ENCODE data around the gene ZNF428. TPM values are rescaled to one million over a fixed set of nuclear protein-coding genes. Genes with fewer than 3 reads are reported as not detected.
A peak's percentile ranks its signal among the peaks of the same experiment; 100 is the strongest.
"Not testable (repeated sequence)": the region's sequence is repeated elsewhere in the genome, so short reads cannot be mapped to it uniquely, and the experiment has no call there.

Gene ZNF428
- total RNA-seq, 1 donor from 2014 or later: 30.2 TPM

DNA sequence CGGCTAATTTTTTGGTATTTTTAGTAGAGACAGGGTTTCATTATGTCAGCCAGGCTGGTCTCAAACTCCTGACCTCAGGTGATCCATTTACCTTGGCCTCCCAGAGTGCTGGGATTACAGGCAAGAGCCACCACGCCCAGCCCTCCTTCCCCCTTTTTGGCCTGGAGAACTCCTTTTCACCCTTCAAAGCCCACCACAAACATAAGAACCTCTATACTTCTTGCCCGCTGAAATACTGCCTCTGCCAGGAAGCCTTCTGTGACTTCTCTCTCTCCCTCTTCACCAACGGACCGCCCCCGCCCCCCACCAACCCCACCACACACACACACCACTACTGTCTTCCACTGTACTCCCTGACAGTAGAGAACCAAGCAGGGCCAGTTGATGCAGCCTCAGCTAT lies 2.5 kb downstream of the ZNF428 start:
- no peak for DNase-seq (ENCODE audit: low spot score)

GRCh38 chr19:43616306-43616705 lies 3.1 kb downstream of the ZNF428 start:
- DNase-seq (ENCODE audit: low spot score): no peak

DNA sequence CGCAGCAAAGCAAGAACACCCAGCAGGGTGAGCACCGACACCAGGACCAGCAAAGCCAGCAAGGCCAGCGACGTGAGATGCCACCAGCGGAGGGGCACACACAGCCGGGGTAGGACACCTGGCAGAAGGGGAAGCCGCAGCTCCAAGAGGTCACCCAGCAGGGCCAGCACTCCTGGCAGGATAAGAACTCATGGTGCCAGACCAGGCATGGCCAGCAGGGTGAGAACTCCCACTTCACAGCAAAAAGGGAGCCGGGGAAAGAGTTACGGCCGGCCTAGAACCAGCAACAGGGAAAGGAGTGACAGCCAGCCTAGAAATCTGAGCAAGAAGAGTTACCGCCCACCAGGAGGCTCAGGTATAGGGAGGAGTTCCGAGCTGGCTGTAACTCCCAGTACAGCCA lies 7.1 kb downstream of the ZNF428 start:
- DNase-seq (ENCODE audit: low spot score): no peak

DNA sequence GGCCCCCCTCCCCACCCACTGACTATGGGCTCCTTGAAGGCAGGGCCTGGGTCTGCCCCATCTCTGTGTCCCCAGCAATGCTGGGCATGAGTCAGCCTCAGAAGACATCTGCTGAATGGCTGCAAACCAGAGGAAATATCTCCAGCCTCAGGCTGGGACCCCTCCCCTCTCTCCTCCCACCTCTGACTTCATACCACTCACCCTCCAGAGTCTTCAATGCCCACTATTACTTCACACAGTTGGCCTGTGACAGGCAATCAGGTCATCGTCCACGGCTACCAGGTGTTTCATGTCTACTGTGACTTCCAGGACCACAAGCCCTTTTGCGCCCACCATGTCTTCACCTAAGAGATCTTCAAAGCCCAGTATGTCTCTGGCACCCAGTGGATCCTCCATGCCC lies 7.6 kb downstream of the ZNF428 start, which contains the start of gene SRRM5:
Gene SRRM5 (plus strand): TSS at position 301 of the 400 bp plus-strand sequence. CDS start 34 bp downstream, at position 335.
- DNase-seq (ENCODE audit: low spot score): no peak

- DNase-seq (ENCODE audit: low spot score): no peak
These were observed 8.9 kb downstream of the ZNF428 start for GRCh38 chr19:43610493-43610892.

GRCh38 chr19:43609872-43610271 lies 9.6 kb downstream of the ZNF428 start:
- DNase-seq (ENCODE audit: low spot score): no peak

DNA sequence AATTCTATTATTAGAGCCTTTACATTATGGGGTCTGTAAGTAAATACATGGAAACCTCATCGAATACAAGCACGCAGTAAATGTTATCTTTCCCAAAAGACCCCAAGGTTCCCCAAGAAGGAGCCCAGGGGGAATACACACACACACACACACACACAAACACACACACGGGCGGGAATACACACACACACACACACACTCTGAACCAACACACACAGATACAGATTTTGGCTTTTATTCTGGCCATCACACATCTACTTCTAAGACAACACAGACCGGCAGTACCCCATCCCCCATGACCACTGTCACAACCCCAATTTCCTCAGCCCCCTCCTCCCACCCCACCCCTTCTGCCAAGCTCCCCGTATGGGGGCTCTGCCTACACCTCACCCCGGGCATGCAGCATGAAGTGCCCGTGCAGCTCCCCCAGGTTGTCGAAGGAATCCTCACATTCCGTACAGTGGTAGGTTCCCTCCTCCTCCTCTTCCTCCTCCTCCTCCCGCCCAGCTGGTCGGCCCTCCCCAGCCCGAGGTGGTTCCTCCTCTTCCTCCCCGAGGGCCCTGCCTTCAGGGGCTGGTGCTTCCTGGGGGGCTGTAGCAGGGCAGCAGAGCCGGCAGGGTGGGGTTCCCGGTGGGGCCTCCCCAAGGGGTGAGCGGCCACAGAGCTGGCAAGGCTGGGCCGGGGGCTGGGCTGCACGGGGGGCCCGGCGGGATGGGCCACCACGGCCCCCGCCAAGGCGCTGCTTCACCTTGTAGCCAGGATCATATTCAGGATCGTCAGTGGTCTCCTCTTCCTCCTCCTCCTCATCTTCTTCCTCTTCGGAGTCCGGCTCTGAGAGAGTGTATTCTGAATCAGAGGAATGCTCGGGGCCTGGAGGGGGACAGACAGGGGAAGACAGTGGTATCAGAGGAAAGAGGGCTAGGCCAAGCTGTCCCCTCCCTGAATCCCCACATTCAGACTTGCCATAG lies 11.9 kb downstream of the ZNF428 start:
- no peak for DNase-seq (ENCODE audit: low spot score)

DNA sequence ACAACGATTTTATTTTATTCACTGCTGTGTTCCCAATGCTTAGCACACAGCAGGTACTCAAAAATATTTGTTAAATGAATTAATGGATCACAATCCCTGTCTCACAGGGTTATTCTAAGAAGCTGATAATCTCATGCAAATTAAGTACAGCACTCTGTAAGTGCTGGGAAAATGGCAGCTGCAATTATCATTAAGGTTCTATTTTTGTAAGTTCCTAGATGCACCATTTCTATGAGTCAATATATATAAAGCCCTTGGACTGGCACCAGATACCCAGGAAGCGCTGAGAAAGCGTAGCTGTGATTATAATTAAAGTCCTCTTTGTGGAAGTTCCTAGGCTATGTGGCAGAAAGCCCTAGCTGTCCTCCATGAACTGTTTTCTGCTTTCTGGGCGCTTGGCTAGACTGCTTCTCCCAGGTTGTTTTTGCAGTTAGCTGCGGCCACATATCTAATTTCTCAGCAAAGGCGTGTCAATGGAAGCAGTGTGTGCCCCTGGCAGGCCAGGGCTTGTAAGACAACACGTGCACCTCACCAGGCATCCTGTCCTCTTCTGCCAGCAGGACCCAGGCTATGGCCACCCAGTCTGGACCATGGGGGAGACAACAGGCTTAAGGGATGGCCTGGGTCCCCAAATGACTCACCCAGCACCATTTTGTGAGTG lies 12.7 kb downstream of the ZNF428 start:
- DNase-seq (ENCODE audit: low spot score): no peak

DNA sequence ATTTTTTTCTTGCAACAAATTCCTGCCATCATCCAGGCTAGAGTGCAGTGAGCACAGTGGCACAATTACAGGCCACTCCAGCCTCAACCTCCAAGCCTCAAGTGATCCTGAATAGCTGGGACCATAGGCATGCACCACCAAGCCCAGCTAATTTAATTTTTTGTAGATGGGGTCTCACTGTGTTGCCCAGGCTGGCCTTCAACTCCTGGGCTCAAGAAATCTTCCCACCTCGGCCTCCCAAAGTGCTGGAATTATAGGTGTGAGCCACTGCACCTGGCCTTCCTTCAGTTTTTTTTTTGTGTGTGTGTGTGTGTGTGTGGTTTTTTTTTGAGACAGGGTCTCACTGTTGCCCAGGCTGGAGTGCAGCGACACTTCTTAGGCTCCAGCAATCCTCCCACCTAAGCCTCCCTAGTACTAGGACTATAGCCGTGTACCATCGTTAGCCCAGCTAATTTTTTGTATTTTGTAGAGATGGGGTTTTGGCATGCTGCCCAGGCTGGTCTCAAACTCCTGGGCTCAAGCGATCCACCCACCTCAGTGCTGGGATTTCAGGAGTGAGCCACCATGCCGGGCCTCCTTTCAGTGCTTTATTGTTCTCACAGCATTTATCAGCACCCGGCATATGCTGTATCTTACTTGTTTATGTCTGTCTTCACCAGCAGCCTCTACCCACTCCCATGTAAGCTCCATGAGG lies 13.4 kb downstream of the ZNF428 start:
- DNase-seq (ENCODE audit: low spot score): no peak

DNA sequence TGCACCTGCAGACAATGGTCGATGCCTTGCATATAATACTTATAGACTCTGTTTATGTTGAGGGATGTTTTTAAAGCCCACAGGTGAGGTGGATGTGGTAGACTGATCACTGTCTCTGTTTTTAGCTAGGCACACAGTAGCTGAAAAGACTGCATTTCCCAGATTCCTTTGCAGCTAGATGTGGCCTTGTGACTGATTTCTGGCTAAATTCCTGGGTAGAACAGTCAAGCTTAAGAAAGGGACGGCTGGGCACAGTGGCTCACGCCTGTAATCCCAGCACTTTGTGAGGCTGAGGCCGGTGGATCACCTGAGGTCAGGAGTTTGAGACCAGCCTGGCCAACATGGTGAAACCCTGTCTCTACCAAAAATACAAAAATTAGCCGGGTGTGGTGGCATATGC lies 19.1 kb downstream of the ZNF428 start:
- DNase-seq (ENCODE audit: low spot score): not testable (repeated sequence)

GRCh38 chr19:43599635-43600295 lies 19.7 kb downstream of the ZNF428 start:
- no peak for DNase-seq (ENCODE audit: low spot score)

GRCh38 chr19:43598445-43599240 lies 20.8 kb downstream of the ZNF428 start:
- no peak for DNase-seq (ENCODE audit: low spot score)

- no peak for DNase-seq (ENCODE audit: low spot score)
These were observed 21.6 kb downstream of the ZNF428 start for GRCh38 chr19:43597876-43598275.

DNA sequence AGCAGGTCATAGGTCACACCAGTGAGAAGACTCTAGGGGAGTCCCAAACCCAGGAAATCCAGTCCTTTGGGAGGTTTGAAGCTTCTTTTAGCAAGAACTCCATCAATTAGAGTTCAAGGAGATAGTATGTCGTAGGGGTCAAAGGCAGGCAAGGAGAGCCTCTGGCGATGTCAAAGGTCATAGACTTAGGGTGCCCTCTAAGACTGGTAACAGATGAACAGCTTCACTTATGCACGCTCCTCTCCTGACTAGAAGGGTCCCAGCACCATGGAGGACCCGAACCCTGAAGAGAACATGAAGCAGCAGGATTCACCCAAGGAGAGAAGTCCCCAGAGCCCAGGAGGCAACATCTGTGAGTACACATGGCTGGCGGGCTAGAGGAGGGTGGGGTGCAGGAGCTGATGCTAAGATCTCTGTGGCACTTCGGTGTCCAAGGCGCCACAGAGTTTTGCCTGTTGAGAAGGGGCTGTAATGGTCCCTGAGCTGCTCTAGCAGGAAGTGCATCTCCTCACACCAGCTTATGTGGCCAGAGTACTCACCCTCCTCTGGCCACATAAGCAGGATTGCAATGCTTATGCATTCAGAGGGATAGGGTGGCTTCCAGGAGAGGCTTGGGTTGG lies 22.5 kb downstream of the ZNF428 start:
- DNase-seq (ENCODE audit: low spot score): no peak

DNA sequence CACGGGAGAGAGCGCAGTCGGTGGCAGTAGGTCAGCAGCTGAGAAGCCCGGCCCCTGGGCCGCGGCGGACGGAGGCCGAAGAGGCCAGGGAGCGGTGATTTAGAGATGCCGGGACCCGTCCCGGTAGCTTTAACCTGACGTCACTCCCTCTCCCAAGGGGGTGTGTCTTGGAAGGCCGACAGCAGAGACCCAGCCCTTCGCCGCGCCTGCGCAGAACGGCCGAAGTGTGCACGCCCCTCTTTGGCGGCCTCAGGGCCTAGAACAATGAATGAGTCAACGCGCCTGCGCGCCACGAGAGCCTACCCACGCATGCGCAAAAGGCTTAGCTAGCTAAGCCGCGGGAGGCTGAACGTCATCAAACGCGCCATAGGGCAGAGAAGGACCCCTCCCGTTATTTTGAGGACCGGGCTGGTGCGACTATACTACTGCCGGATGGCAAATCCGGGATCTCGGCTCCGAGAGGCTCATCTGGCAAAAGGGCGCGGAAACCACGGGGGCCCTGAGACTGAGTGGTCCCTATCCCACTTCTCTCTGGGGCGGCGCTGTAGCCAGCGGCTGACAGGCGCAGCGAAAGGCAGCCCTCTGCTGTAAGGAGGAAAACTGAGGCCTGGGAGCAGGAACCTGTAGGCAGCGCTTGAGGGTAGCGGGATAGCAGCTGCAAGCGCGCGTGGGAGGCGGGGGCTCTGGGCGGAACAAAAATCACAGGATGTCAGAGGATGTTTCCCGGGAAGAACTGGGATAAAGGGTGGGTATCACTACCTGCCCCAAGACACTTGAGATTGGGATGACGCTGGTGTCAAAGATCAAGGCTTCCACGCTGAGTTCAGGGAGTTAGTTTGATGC lies 23.2 kb downstream of the ZNF428 start, which contains the start of the genes IRGQ and ZNF576:
Gene IRGQ (minus strand): TSS at position 136 of the 843 bp plus-strand sequence. CDS start 796 bp downstream, outside the sequence.
Gene ZNF576 (plus strand): TSS at position 597 of the 843 bp plus-strand sequence. CDS start 514 bp downstream, outside the sequence.
- peak; percentile 100 for DNase-seq (ENCODE audit: low spot score)

DNA sequence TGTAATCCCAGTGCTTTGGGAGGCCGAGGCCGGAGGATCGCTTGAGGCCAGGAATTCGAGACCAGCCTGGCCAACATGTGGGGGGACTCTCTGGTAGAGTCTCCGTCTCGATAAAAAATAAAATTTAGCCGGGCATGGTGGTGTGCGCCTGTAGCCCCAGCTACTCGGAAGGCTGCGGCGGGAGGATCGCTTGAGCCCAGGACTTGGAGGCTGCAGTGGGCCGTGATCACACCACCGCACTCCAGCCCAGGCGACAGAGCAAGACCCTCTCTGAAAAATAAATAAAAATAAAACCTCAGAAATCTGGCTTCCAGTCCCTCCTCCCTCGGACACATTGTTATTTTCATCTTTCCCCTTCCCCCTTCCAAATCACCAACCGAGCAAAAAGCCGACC lies 23.8 kb downstream of the ZNF428 start:
- DNase-seq (ENCODE audit: low spot score): no peak

- peak; percentile 62 for DNase-seq (ENCODE audit: low spot score)
These were observed 24.5 kb downstream of the ZNF428 start for GRCh38 chr19:43594710-43595604.

- DNase-seq (ENCODE audit: low spot score): no peak
These were observed 25.2 kb downstream of the ZNF428 start for GRCh38 chr19:43594081-43594697.
